MM.1S (cell line): ENCODE measurements around the gene NEK8.
A peak's percentile ranks its signal among the peaks of the same experiment; 100 is the strongest.

ENCODE experiments used
- DNase-seq: peaks from one replicate; pipeline ENCODE4 v3.0.0-alpha.2; 2015
- H2AFZ ChIP-seq: fragments of 300-600 bp; sonication (generic); 2 replicates; pipeline ENCODE4 v1.6.0; 2016; ENCODE audit warnings: antibody characterized with exemption, low read length
- H3F3A ChIP-seq: fragments of 300-600 bp; sonication (generic); 2 replicates; pipeline ENCODE4 v1.6.1; 2016; ENCODE audit warnings: mild to moderate bottlenecking, antibody characterized with exemption, low read length, moderate library complexity, mixed read lengths; ENCODE audit not compliant: insufficient read depth
- H3K27ac ChIP-seq: fragments of 300-600 bp; sonication (generic); 2 replicates; pipeline ENCODE4 v1.5.1; 2016; ENCODE audit warnings: mild to moderate bottlenecking, low read length
- H3K27me3 ChIP-seq: fragments of 300-600 bp; sonication (generic); replicated peaks from 2 replicates; pipeline ENCODE4 v1.6.0; 2016; ENCODE audit warnings: low read length; ENCODE audit not compliant: insufficient read depth
- H3K36me3 ChIP-seq: fragments of 300-600 bp; sonication (generic); replicated peaks from 2 replicates; pipeline ENCODE4 v1.6.1; 2016; ENCODE audit warnings: mild to moderate bottlenecking, low read length, mixed read lengths; ENCODE audit not compliant: insufficient read depth
- H3K4me1 ChIP-seq: fragments of 300-600 bp; sonication (generic); 2 replicates; pipeline ENCODE4 v1.6.1; 2016; ENCODE audit warnings: low read length, mixed read lengths
- H3K4me2 ChIP-seq: fragments of 300-600 bp; sonication (generic); 2 replicates; pipeline ENCODE4 v1.6.0; 2016; ENCODE audit warnings: low read depth, low read length
- H3K4me3 ChIP-seq: fragments of 300-600 bp; sonication (generic); 2 replicates; pipeline ENCODE4 v1.5.1; 2016; ENCODE audit warnings: low read length, mixed read lengths
- H3K79me2 ChIP-seq: fragments of 300-600 bp; sonication (generic); 2 replicates; pipeline ENCODE4 v1.6.1; 2016; ENCODE audit warnings: mixed run types, low read length, mixed read lengths
- H3K9ac ChIP-seq: fragments of 300-600 bp; sonication (generic); 2 replicates; pipeline ENCODE4 v1.6.1; 2016; ENCODE audit warnings: low read length, mixed read lengths
- H3K9me2 ChIP-seq: fragments of 300-600 bp; sonication (generic); replicated peaks from 2 replicates; pipeline ENCODE4 v1.6.1; 2016; ENCODE audit warnings: mild to moderate bottlenecking, low read length, mixed read lengths; ENCODE audit not compliant: insufficient read depth
- H3K9me3 ChIP-seq: fragments of 300-600 bp; sonication (generic); replicated peaks from 2 replicates; pipeline ENCODE4 v1.6.1; 2016; ENCODE audit warnings: mild to moderate bottlenecking, low read length, mixed read lengths; ENCODE audit not compliant: insufficient read depth
- H4K20me1 ChIP-seq: fragments of 300-600 bp; sonication (generic); 2 replicates; pipeline ENCODE4 v1.6.1; 2016; ENCODE audit warnings: mild to moderate bottlenecking, low read length, moderate library complexity, mixed read lengths; ENCODE audit not compliant: insufficient read depth
- EZH2 ChIP-seq: fragments of 300-600 bp; sonication (generic); optimal IDR thresholded peaks from 2 replicates; pipeline ENCODE3; 2017; ENCODE audit warnings: low read depth, mild to moderate bottlenecking, antibody characterized with exemption, low read length, mixed read lengths
- EZH2phosphoT487 ChIP-seq: fragments of 300-600 bp; sonication (generic); IDR thresholded peaks from 2 replicates; pipeline ENCODE4 v1.6.1; 2018; ENCODE audit warnings: antibody characterized with exemption, low read length
- TF ChIP-seq, protein P1 (sequence below): fragments of 300-600 bp; sonication (generic); IDR thresholded peaks from 2 replicates; pipeline ENCODE4 v1.5.1; 2016; ENCODE audit warnings: antibody characterized with exemption, low read length, mixed read lengths

The NEK8 gene

DNA sequence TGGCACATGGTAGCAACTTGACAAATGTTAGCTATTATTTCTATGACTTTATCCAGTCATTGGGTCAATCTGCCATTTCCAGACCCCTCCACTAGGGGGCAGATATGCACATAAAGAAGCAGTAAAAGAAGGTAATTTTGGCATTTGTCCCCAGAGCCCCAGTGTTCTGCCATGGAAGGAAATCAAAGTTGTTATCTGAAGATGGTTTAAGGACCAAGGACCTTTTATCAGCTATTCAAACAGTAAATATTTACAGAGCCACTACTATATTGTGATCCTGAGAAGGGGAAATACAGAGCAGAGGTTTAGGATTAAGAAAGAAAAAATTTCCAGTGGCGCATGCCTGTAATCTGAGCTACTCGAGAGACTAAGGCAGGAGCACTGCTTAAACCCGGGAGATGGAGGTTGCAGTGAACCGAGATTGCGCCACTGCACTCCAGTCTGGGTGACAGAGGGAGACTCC is 35.2 kb downstream of the NEK8 start:
- peaks cover 9% of the 10 kb centered on the region for H3F3A ChIP-seq

DNA sequence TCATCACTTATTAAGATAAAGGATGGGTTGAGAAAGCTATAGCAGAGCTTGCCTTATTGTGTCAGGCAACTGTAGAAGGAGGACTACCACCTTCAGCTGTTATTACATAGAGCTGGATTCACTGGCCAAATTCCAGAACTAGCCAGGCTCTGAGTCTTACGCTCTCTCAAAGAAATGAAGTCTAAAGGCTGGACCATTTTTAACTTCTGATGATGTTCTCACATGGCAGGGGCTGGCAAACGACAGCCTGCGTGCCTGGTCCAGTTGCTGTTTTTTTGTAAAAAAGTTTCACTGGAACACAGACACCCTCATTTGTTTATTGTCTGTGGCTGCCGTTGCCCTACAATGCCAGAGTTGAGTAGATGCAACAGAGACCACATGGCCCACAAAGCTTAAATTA is 36.5 kb downstream of the NEK8 start:
- H3K27ac ChIP-seq = no peak overlapping the region
- no peaks in the 10 kb centered on the region for H3K27me3 ChIP-seq
- TF ChIP-seq EZH2phosphoT487 = no peak
- no peak for TF ChIP-seq EZH2
- TF ChIP-seq, protein P1, sequence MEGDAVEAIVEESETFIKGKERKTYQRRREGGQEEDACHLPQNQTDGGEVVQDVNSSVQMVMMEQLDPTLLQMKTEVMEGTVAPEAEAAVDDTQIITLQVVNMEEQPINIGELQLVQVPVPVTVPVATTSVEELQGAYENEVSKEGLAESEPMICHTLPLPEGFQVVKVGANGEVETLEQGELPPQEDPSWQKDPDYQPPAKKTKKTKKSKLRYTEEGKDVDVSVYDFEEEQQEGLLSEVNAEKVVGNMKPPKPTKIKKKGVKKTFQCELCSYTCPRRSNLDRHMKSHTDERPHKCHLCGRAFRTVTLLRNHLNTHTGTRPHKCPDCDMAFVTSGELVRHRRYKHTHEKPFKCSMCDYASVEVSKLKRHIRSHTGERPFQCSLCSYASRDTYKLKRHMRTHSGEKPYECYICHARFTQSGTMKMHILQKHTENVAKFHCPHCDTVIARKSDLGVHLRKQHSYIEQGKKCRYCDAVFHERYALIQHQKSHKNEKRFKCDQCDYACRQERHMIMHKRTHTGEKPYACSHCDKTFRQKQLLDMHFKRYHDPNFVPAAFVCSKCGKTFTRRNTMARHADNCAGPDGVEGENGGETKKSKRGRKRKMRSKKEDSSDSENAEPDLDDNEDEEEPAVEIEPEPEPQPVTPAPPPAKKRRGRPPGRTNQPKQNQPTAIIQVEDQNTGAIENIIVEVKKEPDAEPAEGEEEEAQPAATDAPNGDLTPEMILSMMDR = no peak
- H3K4me1 ChIP-seq = peaks cover 12% of the 10 kb centered on the region
- H4K20me1 ChIP-seq = no peaks in the 10 kb centered on the region
- no peaks in the 10 kb centered on the region for H3K9me3 ChIP-seq
- H3F3A ChIP-seq = peaks cover 9% of the 10 kb centered on the region
- no peak overlapping the region for H3K4me3 ChIP-seq
- no peak overlapping the region for H3K4me2 ChIP-seq
- DNase-seq = no peak
- H3K36me3 ChIP-seq = no peaks in the 10 kb centered on the region
- no peak overlapping the region for H3K9ac ChIP-seq
- H3K79me2 ChIP-seq = peaks cover 7% of the 10 kb centered on the region; the same call in 1 of the 2 replicates
- no peaks in the 10 kb centered on the region for H3K9me2 ChIP-seq
- no peak overlapping the region for H2AFZ ChIP-seq

More for the DNA sequence above, 35.2 kb downstream of the NEK8 start:
- H2AFZ ChIP-seq = no peak overlapping the region
- H3K4me1 ChIP-seq = peaks cover 12% of the 10 kb centered on the region
- no peaks in the 10 kb centered on the region for H4K20me1 ChIP-seq
- H3K27me3 ChIP-seq = no peaks in the 10 kb centered on the region
- no peaks in the 10 kb centered on the region for H3K36me3 ChIP-seq
- H3K79me2 ChIP-seq = peaks cover 7% of the 10 kb centered on the region; the same call in 1 of the 2 replicates
- DNase-seq = peak; percentile 76
- H3K4me2 ChIP-seq = peak overlapping the region; percentile 32
- TF ChIP-seq, protein P1 = peak; percentile 91
- TF ChIP-seq EZH2 (no peak), EZH2phosphoT487 (no peak)
- H3K27ac ChIP-seq = peak overlapping the region; percentile 52; the same call in 1 of the 2 replicates
- no peak overlapping the region for H3K9ac ChIP-seq
- H3K4me3 ChIP-seq = no peak overlapping the region
- no peaks in the 10 kb centered on the region for H3K9me2 ChIP-seq
- no peaks in the 10 kb centered on the region for H3K9me3 ChIP-seq

DNA sequence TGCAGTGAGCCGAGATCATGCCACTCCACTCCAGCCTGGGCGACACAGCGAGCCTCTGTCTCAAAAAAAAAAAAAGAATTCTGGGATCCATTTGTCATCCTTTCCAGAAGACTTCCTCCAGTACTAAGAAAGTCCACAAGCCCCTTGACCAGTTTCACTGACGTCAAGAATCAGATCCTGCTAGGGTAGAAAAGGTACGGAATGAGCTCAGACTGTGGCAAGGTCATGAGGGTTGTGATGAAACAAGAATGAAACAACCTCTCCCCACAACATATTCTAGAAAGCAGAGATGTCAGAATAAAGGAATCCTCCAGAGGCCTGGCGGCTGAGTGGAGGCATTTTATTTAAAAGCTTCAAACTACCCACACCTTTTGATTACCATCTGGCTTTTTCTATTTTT is 45.1 kb downstream of the NEK8 start:
- Histone ChIP-seq H3K27me3 (no peaks in the 10 kb centered on the region), H3K4me1 (no peaks in the 10 kb centered on the region), H3K4me3 (no peak overlapping the region), H3K9ac (no peak overlapping the region), H3K79me2 (peaks cover 3% of the 10 kb centered on the region; the same call in 1 of the 2 replicates), H4K20me1 (no peaks in the 10 kb centered on the region), H2AFZ (no peak overlapping the region), H3K36me3 (no peaks in the 10 kb centered on the region), H3K27ac (no peak overlapping the region), H3F3A (no peaks in the 10 kb centered on the region), H3K9me2 (no peaks in the 10 kb centered on the region), H3K9me3 (no peaks in the 10 kb centered on the region), H3K4me2 (no peak overlapping the region)
- no peak for DNase-seq
- TF ChIP-seq EZH2phosphoT487 (no peak), EZH2 (no peak)
- TF ChIP-seq, protein P1 = no peak
